Mucosa of descending colon (tissue), 3 donors: Measurements from ENCODE around the gene CD164L2. TPM values are rescaled to one million over a fixed set of nuclear protein-coding genes. Genes with fewer than 3 reads are reported as not detected.
"Not testable (repeated sequence)": the region's sequence is repeated elsewhere in the genome, so short reads cannot be mapped to it uniquely, and the experiment has no call there.

Experiments
- ATAC-seq: fragments of 200-7000 bp; cut with Tn5 transposase; one replicate; pipeline ENCODE4 v1.9.1; 2020; ENCODE audit warnings: mild to moderate bottlenecking, moderate library complexity
- DNase-seq, 3 donors: peaks; one replicate each; pipeline ENCODE4 v3.0.0-alpha.2; 2020
- H3K36me3 ChIP-seq: fragments of 200-600 bp; one replicate; pipeline ENCODE4 v1.8.0; 2021; ENCODE audit warnings: low read depth, mild to moderate bottlenecking
- H3K4me1 ChIP-seq: fragments of 200-600 bp; one replicate; pipeline ENCODE4 v1.8.0; 2021; ENCODE audit warnings: low read depth, mild to moderate bottlenecking
- H3K4me3 ChIP-seq: fragments of 200-600 bp; one replicate; pipeline ENCODE4 v1.8.0; 2021; ENCODE audit warnings: mild to moderate bottlenecking
- H3K9me3 ChIP-seq: fragments of 200-600 bp; one replicate; pipeline ENCODE4 v1.8.0; 2021; ENCODE audit warnings: mild to moderate bottlenecking
- intact Hi-C, 2 donors: fragments of 100-400 bp; cut with DNase I in 1 of 2; cut with micrococcal nuclease in 1 of 2; formaldehyde crosslinking; loops; one replicate each; pipeline versions ENCODE4 v1.11.0 to v1.11.1; 2022; cut with DNase I, micrococcal nuclease
- long read RNA-seq, 2 donors: library from polyadenylated mRNA; unstranded; transcript quantifications; one replicate each; pipeline ENCODE4 v2.0.0, GENCODE V29; 2019 to 2021
- total RNA-seq, 3 donors: library from RNA; stranded (reverse); fragmentation: NEBNext Ultra II Directional in 2 of 3; extraction: Animal tissue kit (Norgen Biotek cat#: 25700) in 2 of 3; gene quantifications; one replicate each; pipeline versions ENCODE4 v1.2.1 to v1.2.4, GENCODE V29; 2021 to 2023
- TF ChIP-seq, protein P1 (sequence below): fragments of 200-600 bp; IDR thresholded peaks from one replicate; pipeline ENCODE4 v1.8.0; 2022; ENCODE audit warnings: antibody characterized with exemption, mild to moderate bottlenecking
- donor health status: DM: no; HTN: no; CAD: no; lungs with moderate emphysema.
- donor health status: DM: no; HTN: no; CAD: no.
- donor health status: DM: no; HTN: yes; CAD: no.

Gene CD164L2
- 1 to 10 TPM in 1 of 3 donors, under 1 TPM in 2; 0.29 to 1.3 (median 0.51) TPM for total RNA-seq
- long read RNA-seq, donor 1, partial matches to known transcripts, result 1 of 1 reads
- long read RNA-seq, donor 1, other reads (novel, unspliced or antisense), result 0 of 1 reads
- long read RNA-seq, donor 2, partial matches to known transcripts, result 0 of 1 reads
- long read RNA-seq, donor 2, other reads (novel, unspliced or antisense), result 0 of 1 reads

DNA sequence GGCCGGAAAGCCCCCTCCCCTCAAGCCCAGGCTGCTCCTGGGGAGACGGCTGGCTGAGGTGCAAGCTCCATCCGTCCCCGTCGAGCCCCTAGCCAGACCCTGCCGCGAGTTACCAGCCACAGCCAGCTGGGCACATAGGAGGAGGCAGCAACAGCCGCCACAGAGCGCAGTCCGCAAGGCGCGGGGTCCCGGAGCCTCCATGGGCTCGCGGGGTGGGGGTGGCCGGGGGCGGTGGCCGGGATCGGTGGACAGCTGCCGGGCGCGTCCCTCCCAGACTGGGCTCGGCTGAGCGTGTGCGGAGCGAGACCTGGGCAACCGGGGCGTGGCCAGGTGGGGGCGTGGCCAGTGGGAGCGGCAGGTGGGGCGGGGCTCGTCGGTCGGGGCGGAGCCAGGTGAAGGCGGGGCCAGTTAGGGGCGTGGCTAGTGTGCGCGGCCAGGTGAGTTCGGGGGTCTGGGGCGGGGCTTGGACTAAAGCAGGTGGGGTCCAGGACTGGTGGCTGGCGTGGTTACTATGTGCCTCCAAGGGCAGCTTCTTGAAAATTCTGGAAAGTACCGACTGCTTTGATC lies at the start of gene CD164L2:
Gene CD164L2, minus strand, starts transcription at position 295 of the 567 bp plus-strand sequence. Its CDS starts 94 bp downstream, at position 201.
- Histone ChIP-seq H3K4me3 (no peak within 1 kb of the TSS), H3K9me3 (no peaks in the 10 kb centered on the region), H3K36me3 (no peaks in the 10 kb centered on the region), H3K4me1 (no peaks in the 10 kb centered on the region)
- intact Hi-C loops, result no loop called here
- TF ChIP-seq, protein P1, sequence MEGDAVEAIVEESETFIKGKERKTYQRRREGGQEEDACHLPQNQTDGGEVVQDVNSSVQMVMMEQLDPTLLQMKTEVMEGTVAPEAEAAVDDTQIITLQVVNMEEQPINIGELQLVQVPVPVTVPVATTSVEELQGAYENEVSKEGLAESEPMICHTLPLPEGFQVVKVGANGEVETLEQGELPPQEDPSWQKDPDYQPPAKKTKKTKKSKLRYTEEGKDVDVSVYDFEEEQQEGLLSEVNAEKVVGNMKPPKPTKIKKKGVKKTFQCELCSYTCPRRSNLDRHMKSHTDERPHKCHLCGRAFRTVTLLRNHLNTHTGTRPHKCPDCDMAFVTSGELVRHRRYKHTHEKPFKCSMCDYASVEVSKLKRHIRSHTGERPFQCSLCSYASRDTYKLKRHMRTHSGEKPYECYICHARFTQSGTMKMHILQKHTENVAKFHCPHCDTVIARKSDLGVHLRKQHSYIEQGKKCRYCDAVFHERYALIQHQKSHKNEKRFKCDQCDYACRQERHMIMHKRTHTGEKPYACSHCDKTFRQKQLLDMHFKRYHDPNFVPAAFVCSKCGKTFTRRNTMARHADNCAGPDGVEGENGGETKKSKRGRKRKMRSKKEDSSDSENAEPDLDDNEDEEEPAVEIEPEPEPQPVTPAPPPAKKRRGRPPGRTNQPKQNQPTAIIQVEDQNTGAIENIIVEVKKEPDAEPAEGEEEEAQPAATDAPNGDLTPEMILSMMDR, result no peak
- ATAC-seq (peak; percentile 97), DNase-seq (peak; percentile 86 to 91 (median 89))

GRCh38 chr1:27432725-27433124 lies 49.6 kb upstream of the CD164L2 start:
- H3K4me3 ChIP-seq, H3K36me3 ChIP-seq, DNase-seq, ATAC-seq, intact Hi-C loops, H3K9me3 ChIP-seq: not testable (repeated sequence)
- H3K4me1 ChIP-seq, result peaks cover 68% of the 10 kb centered on the region

DNA sequence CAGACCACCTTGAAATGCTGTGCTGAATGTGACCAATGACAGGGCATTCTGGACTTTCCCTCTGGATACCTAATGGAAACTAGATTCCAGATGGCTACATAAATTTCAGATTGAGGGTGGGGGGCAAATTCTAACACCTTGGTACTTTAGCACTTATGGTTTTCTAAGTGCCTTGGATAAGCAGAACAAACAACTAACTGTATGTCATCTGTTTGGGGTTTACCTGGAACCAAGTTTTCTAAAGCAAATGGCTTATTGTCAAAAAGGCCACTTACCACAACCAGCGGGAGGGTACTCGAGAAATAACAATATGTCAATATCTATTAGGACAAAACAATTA lies 48.4 kb upstream of the CD164L2 start:
- TF ChIP-seq, protein P1, result no peak
- Histone ChIP-seq H3K36me3 (no peaks in the 10 kb centered on the region), H3K9me3 (no peaks in the 10 kb centered on the region), H3K4me3 (no peak overlapping the region), H3K4me1 (peaks cover 57% of the 10 kb centered on the region)
- intact Hi-C loops, result no loop called here
- ATAC-seq, result no peak
- no peak for DNase-seq

DNA sequence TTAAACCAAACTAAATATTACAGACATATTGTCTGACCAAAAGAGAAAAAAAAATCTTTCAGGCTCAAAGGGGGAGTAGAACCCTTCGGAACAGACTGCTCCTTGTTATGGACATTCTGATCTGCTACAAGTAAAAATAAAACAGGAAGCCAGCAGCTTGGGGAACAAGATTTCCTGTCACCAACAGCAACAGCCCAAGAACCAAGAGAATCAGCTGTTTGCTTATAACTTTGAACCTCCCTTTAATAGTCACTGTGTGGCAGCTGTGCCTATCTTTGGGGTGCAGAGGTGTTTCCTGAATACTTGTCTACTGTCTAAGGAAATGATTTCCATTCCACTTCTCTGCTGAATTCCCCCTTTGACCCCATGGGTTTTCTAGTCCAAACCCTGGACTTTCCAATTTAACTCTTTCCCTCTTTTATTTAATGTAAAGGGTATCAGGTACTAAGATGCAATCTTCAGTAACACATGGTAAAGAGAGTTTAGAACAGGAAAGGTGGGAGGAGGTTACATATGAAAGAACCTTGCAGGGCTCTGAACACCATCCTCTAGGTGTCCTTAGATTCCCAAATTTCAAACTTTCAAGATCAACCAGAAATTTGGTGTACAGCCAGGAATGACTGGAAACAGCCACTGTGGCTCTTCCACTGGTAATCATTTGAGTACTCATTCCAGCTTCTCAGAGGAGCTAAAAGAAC lies 47.9 kb upstream of the CD164L2 start:
- ATAC-seq (peak; percentile 45), DNase-seq (no peak)
- H3K4me3 ChIP-seq, result no peak overlapping the region
- intact Hi-C loops, result no loop called here
- TF ChIP-seq, protein P1, result no peak
- no peaks in the 10 kb centered on the region for H3K36me3 ChIP-seq
- H3K9me3 ChIP-seq, result no peaks in the 10 kb centered on the region
- H3K4me1 ChIP-seq, result peaks cover 52% of the 10 kb centered on the region

GRCh38 chr1:27429029-27429425 lies 45.9 kb upstream of the CD164L2 start:
- H3K4me1 ChIP-seq, result peaks cover 32% of the 10 kb centered on the region
- intact Hi-C loops, result no loop called here
- ATAC-seq (no peak), DNase-seq (no peak)
- TF ChIP-seq, protein P1, result no peak
- no peaks in the 10 kb centered on the region for H3K36me3 ChIP-seq
- H3K4me3 ChIP-seq, result no peak overlapping the region
- H3K9me3 ChIP-seq, result no peaks in the 10 kb centered on the region

DNA sequence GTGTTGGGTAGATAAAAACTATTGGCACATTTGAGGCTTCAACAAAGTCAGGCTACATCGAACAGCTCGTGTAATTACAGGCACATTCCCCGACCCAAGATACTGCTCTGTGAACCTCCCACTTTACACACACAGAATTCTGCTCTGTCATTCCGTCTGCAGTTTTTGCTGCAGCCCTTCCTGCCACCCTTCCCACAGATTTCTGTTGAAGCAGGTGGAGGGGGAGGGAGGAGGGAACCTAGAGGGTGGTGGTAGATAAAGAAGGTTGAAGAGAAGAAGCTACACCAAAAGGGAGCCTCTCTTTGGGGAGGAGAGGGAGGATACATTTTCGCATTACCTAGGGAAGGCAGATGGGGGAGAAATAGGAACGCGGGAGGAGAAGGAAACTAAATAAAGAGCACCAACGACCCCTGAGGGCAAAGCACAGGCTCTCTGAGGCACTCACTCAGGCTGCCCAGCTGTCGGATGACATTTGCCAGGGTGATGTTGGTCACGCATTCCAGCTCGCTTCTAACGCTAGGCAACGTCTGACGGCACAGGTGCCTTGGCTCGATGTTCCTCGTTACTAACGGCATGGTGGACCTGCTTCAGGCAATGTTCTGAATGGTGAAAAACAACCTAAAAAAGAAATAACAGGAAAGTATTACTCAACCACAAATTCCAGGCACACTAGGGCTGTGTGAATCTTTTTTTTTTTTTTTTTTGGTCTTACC lies 45.3 kb upstream of the CD164L2 start:
- DNase-seq, result no peak
- no peaks in the 10 kb centered on the region for H3K9me3 ChIP-seq
- H3K4me1 ChIP-seq, result peaks cover 27% of the 10 kb centered on the region
- intact Hi-C loops, result no loop called here
- TF ChIP-seq, protein P1, result no peak
- no peak for ATAC-seq
- no peak overlapping the region for H3K4me3 ChIP-seq
- H3K36me3 ChIP-seq, result no peaks in the 10 kb centered on the region
